HEK293 (cell line): Measurements from ENCODE around the gene NPY1R.

Experiments
- CTCF ChIA-PET: fragments of 350-600 bp; formaldehyde crosslinking; extraction: SDS; loops from one replicate; lab custom pipeline; 2021; ENCODE audit warnings: antibody characterized with exemption; lab: Yijun Ruan, JAX
- POLR2A ChIA-PET: fragments of 300-600 bp; formaldehyde crosslinking; extraction: SDS; loops from one replicate; lab custom pipeline; 2020; ENCODE audit warnings: antibody characterized with exemption, inconsistent platforms; lab: Yijun Ruan, JAX
- H3K27ac ChIP-seq: fragments of 200-500 bp; sonication (Bioruptor generic); 2 replicates; pipeline ENCODE4 v1.5.1; 2014; ENCODE audit warnings: low read depth, low read length, control low read depth, inconsistent platforms; ENCODE audit errors: extremely low read depth
- H3K36me3 ChIP-seq, 2 experiments: fragments of 200-500 bp in 1 of 2; sonication (Bioruptor generic) in 1 of 2; 1 replicate in 1 of 2; 2 replicates in 1 of 2; pipeline ENCODE4 v1.5.1; 2014 to 2017; ENCODE audit warnings: inconsistent platforms in 2 of 2, low read length in 2 of 2; ENCODE audit not compliant: control insufficient read depth in 2 of 2, insufficient read depth in 1 of 2
- H3K4me1 ChIP-seq: fragments of 200-500 bp; sonication (Bioruptor generic); 2 replicates; pipeline ENCODE4 v1.5.1; 2014; ENCODE audit warnings: mild to moderate bottlenecking, low read length, inconsistent platforms; ENCODE audit not compliant: control insufficient read depth, insufficient read depth
- H3K4me3 ChIP-seq: 2 replicates; pipeline ENCODE4 v1.5.1; 2011; ENCODE audit warnings: low read depth, mild to moderate bottlenecking, control low read depth, low read length, moderate library complexity
- H3K9me3 ChIP-seq: fragments of 200-500 bp; sonication (Bioruptor generic); 2 replicates; pipeline ENCODE4 v1.5.1; 2014; ENCODE audit warnings: low read depth, low read length, inconsistent platforms; ENCODE audit not compliant: control insufficient read depth, insufficient read depth
- BCL11B ChIP-seq: fragments of 450-650 bp; formaldehyde crosslinking; IDR thresholded peaks from 2 replicates; pipeline ENCODE4 v1.5.1; 2016; ENCODE audit warnings: low read depth, missing biosample characterization, missing genetic modification characterization
- INSM2 ChIP-seq: fragments of 450-650 bp; formaldehyde crosslinking; IDR thresholded peaks from 2 replicates; pipeline ENCODE4 v1.5.1; 2016; ENCODE audit warnings: missing biosample characterization, missing genetic modification characterization
- PATZ1 ChIP-seq: fragments of 450-650 bp; formaldehyde crosslinking; IDR thresholded peaks from 2 replicates; pipeline ENCODE4 v1.5.1; 2016; ENCODE audit warnings: missing biosample characterization, missing genetic modification characterization
- PRDM2 ChIP-seq: fragments of 450-650 bp; formaldehyde crosslinking; IDR thresholded peaks from 2 replicates; pipeline ENCODE4 v1.5.1; 2016; ENCODE audit warnings: missing biosample characterization, missing genetic modification characterization, borderline replicate concordance
- RBAK ChIP-seq: fragments of 450-650 bp; formaldehyde crosslinking; IDR thresholded peaks from 2 replicates; pipeline ENCODE4 v1.5.1; 2016; ENCODE audit warnings: missing biosample characterization, missing genetic modification characterization
- ZNF133 ChIP-seq: fragments of 450-650 bp; formaldehyde crosslinking; IDR thresholded peaks from 2 replicates; pipeline ENCODE4 v1.5.1; 2016; ENCODE audit warnings: missing biosample characterization, missing genetic modification characterization
- ZNF184 ChIP-seq: fragments of 450-650 bp; IDR thresholded peaks from 2 replicates; pipeline ENCODE4 v1.5.1; 2018; ENCODE audit warnings: missing biosample characterization, mild to moderate bottlenecking, missing genetic modification characterization
- ZNF2 ChIP-seq: fragments of 450-650 bp; formaldehyde crosslinking; IDR thresholded peaks from 2 replicates; pipeline ENCODE4 v1.5.1; 2016; ENCODE audit warnings: missing biosample characterization, missing genetic modification characterization
- ZNF48 ChIP-seq: fragments of 450-650 bp; formaldehyde crosslinking; IDR thresholded peaks from 2 replicates; pipeline ENCODE4 v1.5.1; 2016; ENCODE audit warnings: missing biosample characterization, missing genetic modification characterization
- ZNF561 ChIP-seq: fragments of 450-650 bp; IDR thresholded peaks from 2 replicates; pipeline ENCODE4 v1.5.1; 2018; ENCODE audit warnings: missing biosample characterization, missing genetic modification characterization, borderline replicate concordance
- ZNF621 ChIP-seq: fragments of 450-650 bp; formaldehyde crosslinking; IDR thresholded peaks from 2 replicates; pipeline ENCODE4 v1.5.1; 2017; ENCODE audit warnings: missing biosample characterization, missing genetic modification characterization
- ZNF777 ChIP-seq: fragments of 450-650 bp; formaldehyde crosslinking; IDR thresholded peaks from 2 replicates; pipeline ENCODE4 v1.5.1; 2017; ENCODE audit warnings: missing biosample characterization, missing genetic modification characterization, borderline replicate concordance
- ZNF830 ChIP-seq: fragments of 450-650 bp; IDR thresholded peaks from 2 replicates; pipeline ENCODE4 v1.5.0; 2018; ENCODE audit warnings: missing biosample characterization, missing genetic modification characterization, low read depth, mild to moderate bottlenecking, moderate library complexity
- TF ChIP-seq, protein P1 (sequence below): fragments of 450-650 bp; formaldehyde crosslinking; IDR thresholded peaks from 2 replicates; pipeline ENCODE4 v1.5.1; 2016; ENCODE audit warnings: missing biosample characterization, missing genetic modification characterization
- TF ChIP-seq, protein P2 (sequence below): fragments of 450-650 bp; formaldehyde crosslinking; IDR thresholded peaks from 2 replicates; pipeline ENCODE4 v1.5.1; 2016; ENCODE audit warnings: missing biosample characterization, missing genetic modification characterization
- TF ChIP-seq, protein P3 (sequence below): fragments of 450-650 bp; formaldehyde crosslinking; IDR thresholded peaks from 2 replicates; pipeline ENCODE4 v1.5.1; 2016; ENCODE audit warnings: missing biosample characterization, missing genetic modification characterization

Gene NPY1R

DNA sequence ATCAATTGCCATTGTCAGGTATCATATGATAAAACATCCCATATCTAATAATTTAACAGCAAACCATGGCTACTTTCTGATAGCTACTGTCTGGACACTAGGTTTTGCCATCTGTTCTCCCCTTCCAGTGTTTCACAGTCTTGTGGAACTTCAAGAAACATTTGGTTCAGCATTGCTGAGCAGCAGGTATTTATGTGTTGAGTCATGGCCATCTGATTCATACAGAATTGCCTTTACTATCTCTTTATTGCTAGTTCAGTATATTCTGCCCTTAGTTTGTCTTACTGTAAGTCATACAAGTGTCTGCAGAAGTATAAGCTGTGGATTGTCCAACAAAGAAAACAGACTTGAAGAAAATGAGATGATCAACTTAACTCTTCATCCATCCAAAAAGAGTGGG, 18.3 kb upstream of the NPY1R start:
- no peaks in the 10 kb centered on the region for H3K36me3 ChIP-seq
- TF ChIP-seq, protein P1, sequence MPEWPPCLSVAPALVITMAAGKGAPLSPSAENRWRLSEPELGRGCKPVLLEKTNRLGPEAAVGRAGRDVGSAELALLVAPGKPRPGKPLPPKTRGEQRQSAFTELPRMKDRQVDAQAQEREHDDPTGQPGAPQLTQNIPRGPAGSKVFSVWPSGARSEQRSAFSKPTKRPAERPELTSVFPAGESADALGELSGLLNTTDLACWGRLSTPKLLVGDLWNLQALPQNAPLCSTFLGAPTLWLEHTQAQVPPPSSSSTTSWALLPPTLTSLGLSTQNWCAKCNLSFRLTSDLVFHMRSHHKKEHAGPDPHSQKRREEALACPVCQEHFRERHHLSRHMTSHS (tag by site-specific recombination) = no peak
- TF ChIP-seq INSM2 (tag by site-specific recombination) = no peak
- TF ChIP-seq ZNF184 (tag by site-specific recombination) = no peak
- TF ChIP-seq, protein P2, sequence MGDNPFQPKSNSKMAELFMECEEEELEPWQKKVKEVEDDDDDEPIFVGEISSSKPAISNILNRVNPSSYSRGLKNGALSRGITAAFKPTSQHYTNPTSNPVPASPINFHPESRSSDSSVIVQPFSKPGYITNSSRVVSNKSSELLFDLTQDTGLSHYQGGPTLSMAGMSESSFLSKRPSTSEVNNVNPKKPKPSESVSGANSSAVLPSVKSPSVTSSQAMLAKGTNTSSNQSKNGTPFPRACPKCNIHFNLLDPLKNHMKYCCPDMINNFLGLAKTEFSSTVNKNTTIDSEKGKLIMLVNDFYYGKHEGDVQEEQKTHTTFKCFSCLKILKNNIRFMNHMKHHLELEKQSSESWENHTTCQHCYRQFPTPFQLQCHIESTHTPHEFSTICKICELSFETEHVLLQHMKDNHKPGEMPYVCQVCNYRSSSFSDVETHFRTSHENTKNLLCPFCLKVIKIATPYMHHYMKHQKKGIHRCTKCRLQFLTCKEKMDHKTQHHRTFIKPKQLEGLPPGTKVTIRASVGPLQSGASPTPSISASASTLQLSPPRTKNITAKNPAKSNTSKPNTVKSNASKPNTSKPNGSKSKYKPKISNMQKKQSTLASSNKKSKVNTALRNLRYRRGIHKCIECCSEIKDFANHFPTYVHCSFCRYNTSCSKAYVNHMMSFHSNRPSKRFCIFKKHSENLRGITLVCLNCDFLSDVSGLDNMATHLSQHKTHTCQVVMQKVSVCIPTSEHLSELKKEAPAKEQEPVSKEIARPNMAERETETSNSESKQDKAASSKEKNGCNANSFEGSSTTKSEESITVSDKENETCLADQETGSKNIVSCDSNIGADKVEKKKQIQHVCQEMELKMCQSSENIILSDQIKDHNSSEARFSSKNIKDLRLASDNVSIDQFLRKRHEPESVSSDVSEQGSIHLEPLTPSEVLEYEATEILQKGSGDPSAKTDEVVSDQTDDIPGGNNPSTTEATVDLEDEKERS (tag by site-specific recombination) = no peak
- no peak for TF ChIP-seq ZNF561 (tag by site-specific recombination)
- TF ChIP-seq ZNF133 (tag by site-specific recombination) = no peak
- no peak for TF ChIP-seq PATZ1 (tag by site-specific recombination)
- no peak for TF ChIP-seq ZNF830 (tag by site-specific recombination)
- TF ChIP-seq, protein P3, sequence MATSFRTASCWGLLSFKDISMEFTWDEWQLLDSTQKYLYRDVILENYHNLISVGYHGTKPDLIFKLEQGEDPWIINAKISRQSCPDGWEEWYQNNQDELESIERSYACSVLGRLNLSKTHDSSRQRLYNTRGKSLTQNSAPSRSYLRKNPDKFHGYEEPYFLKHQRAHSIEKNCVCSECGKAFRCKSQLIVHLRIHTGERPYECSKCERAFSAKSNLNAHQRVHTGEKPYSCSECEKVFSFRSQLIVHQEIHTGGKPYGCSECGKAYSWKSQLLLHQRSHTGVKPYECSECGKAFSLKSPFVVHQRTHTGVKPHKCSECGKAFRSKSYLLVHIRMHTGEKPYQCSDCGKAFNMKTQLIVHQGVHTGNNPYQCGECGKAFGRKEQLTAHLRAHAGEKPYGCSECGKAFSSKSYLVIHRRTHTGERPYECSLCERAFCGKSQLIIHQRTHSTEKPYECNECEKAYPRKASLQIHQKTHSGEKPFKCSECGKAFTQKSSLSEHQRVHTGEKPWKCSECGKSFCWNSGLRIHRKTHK (tag by site-specific recombination) = no peak
- no peak for TF ChIP-seq ZNF777 (tag by site-specific recombination)
- no peak for TF ChIP-seq ZNF48 (tag by site-specific recombination)
- TF ChIP-seq ZNF2 (tag by site-specific recombination) = no peak
- no peak for TF ChIP-seq ZNF621
- TF ChIP-seq BCL11B (tag by site-specific recombination) = no peak
- no peak for TF ChIP-seq RBAK (tag by site-specific recombination)
- no peak for TF ChIP-seq PRDM2 (tag by site-specific recombination)
- no peak overlapping the region for H3K4me3 ChIP-seq
- no peaks in the 10 kb centered on the region for H3K4me1 ChIP-seq
- H3K27ac ChIP-seq = no peak overlapping the region
- ChIA-PET CTCF (no interaction called here), POLR2A (no interaction called here)
- no peaks in the 10 kb centered on the region for H3K9me3 ChIP-seq
